ENCODE measurements around the gene AGFG1. TPM values are rescaled to one million over a fixed set of nuclear protein-coding genes. Genes with fewer than 3 reads are reported as not detected.

Gene AGFG1
- total RNA-seq, 4 donors from 2014 or later = 44.6 to 65.3 (median 55.7) TPM

DNA sequence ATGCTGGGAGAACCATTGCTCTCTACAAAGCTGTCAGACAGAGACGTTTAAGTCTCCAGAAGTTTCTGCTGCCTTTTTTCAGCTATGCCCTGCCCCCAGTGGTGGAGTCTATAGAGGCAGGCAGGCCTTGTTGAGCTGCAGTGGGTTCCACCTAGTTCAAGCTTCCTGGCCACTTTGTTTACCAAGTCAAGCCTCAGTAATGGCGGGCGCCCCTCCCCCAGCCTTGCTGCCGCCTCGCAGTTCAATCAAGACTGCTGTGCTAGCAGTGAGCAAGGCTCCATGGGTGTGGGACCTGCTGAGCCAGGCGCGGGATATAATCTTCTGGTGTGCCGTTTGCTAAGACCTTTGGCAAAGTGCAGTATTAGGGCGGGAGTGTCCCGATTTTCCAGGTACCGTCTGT lies 74.0 kb downstream of the AGFG1 start:
- DNase-seq (ENCODE audit: low spot score in 2 of 2) = no peak
- TF ChIP-seq, protein P1, sequence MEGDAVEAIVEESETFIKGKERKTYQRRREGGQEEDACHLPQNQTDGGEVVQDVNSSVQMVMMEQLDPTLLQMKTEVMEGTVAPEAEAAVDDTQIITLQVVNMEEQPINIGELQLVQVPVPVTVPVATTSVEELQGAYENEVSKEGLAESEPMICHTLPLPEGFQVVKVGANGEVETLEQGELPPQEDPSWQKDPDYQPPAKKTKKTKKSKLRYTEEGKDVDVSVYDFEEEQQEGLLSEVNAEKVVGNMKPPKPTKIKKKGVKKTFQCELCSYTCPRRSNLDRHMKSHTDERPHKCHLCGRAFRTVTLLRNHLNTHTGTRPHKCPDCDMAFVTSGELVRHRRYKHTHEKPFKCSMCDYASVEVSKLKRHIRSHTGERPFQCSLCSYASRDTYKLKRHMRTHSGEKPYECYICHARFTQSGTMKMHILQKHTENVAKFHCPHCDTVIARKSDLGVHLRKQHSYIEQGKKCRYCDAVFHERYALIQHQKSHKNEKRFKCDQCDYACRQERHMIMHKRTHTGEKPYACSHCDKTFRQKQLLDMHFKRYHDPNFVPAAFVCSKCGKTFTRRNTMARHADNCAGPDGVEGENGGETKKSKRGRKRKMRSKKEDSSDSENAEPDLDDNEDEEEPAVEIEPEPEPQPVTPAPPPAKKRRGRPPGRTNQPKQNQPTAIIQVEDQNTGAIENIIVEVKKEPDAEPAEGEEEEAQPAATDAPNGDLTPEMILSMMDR (IDR thresholded peaks at IDR 0.05) = no peak
- no peak for TF ChIP-seq POLR2A (IDR thresholded peaks at IDR 0.05)
- no peak overlapping the region for H3K4me3 ChIP-seq (ENCODE audit: low read depth, poor library complexity, severe bottlenecking)
- WGBS, 2 donors = 91 to 92% methylated on average over 11 of the region's 11 CpGs
- intact Hi-C loops (cut with DNase I; ENCODE audit: low total_unique reads) = no loop called here

DNA sequence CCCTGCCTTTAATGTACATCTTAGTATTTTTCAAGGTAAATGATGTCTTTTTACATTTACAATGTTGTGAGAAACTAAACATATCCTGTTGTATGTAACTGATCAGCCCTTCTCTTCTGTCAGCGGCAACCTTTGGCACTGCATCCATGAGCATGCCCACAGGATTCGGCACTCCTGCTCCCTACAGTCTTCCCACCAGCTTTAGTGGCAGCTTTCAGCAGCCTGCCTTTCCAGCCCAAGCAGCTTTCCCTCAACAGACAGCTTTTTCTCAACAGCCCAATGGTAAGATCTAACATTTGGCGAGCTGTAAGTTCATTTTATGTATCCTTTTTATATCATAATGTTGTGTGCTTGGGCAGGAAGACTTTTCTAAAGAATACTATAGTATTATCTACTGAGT lies 79.9 kb downstream of the AGFG1 start:
- intact Hi-C loops (cut with DNase I; ENCODE audit: low total_unique reads) = no loop called here
- DNase-seq (ENCODE audit: low spot score in 2 of 2) = no peak
- 91 to 97% methylated on average over 3 of the region's 3 CpGs for WGBS, 2 donors
- TF ChIP-seq, protein P1 (IDR thresholded peaks at IDR 0.05) = no peak
- TF ChIP-seq POLR2A (IDR thresholded peaks at IDR 0.05) = no peak
- no peak overlapping the region for H3K4me3 ChIP-seq (ENCODE audit: low read depth, poor library complexity, severe bottlenecking)

DNA sequence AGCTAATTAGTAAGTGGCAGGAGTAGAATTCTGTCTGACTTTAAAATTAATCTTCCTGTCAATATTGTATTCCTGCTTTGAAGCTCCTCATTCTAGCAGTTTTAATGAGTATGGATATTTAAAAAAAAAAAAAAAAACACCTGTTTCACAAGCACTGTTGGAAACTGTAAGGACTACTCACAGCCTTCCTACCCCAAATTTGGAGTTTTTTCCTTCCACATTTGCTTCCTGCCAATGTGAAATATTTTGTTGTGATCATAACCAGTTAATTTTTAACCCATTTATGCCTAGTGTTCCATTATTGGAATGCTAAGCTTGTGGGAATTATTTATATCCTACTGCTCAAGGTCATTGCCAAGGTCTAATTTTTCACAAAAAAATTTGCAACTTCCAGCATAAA lies 90.6 kb downstream of the AGFG1 start:
- H3K4me3 ChIP-seq (ENCODE audit: low read depth, poor library complexity, severe bottlenecking) = no peak overlapping the region
- intact Hi-C loops (cut with DNase I; ENCODE audit: low total_unique reads) = no loop called here
- no peak for DNase-seq (ENCODE audit: low spot score in 2 of 2)
- TF ChIP-seq, protein P1 (IDR thresholded peaks at IDR 0.05) = no peak
- TF ChIP-seq POLR2A (IDR thresholded peaks at IDR 0.05) = no peak

DNA sequence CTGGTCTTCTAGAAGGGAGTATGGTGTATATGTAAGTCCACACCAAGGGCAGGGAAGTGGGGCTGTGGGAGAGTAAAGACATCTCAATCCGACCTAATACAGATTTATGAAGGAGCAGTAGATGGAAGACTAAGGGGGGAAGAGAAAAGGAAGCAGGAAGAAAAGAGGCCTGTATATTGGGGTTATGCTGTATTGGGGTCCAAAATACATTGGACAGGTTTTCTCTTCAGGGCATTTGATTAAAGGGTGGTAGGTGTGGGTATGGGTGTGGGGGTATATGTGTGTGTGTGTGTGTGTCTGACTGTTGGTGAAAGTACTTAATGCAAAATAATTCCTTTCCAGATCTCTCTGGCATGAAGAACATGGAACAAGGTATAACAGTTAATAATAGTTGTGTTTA lies 93.1 kb downstream of the AGFG1 start:
- intact Hi-C loops (cut with DNase I; ENCODE audit: low total_unique reads) = no loop called here

DNA sequence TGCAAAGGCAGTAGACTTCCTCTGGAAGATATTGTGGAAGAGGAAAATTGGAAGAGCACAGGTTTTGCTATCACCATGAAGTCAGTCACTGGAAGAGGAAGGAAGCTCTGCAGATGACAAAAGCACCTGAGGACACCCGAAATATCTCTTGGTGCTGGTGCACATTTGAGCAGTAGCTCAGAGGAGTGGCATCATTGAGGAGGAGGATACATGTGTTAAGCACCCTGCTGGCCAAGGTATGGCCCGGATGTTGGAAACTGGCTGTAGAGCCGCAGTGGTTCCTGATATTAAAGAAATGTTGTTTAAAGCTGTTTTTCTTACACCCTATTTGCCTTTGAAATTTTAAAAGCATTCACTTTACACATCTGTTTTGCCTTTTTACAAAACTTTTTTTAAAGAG lies 94.1 kb downstream of the AGFG1 start:
- WGBS, 2 donors = 60% methylated on average over 3 of the region's 3 CpGs
- no peak for DNase-seq (ENCODE audit: low spot score in 2 of 2)
- H3K4me3 ChIP-seq (ENCODE audit: low read depth, poor library complexity, severe bottlenecking) = no peak overlapping the region
- intact Hi-C loops (cut with DNase I; ENCODE audit: low total_unique reads) = no loop called here
- TF ChIP-seq POLR2A (IDR thresholded peaks at IDR 0.05) = no peak
- TF ChIP-seq, protein P1 (IDR thresholded peaks at IDR 0.05) = no peak

More for the DNA sequence above, 93.1 kb downstream of the AGFG1 start:
- DNase-seq (ENCODE audit: low spot score in 2 of 2) = no peak
- TF ChIP-seq, protein P1 (IDR thresholded peaks at IDR 0.05) = no peak
- no peak for TF ChIP-seq POLR2A (IDR thresholded peaks at IDR 0.05)
- WGBS, 2 donors = 93 to 95% methylated on average over 1 of the region's 1 CpG
- no peak overlapping the region for H3K4me3 ChIP-seq (ENCODE audit: low read depth, poor library complexity, severe bottlenecking)

DNA sequence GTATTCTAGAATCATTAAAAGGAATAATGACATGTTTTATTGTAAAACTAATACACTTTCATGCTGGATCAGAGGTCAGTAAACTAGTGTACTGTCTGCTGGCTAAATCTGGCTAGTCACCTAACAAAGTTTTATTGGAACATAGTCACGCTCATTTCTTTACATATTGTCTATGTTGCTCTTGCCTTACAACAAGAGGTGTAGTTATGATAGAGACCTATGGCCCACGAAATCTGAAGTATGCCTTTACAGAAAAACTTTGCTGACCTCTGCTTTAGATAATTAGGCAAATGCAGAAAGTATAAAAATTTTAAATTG lies 96.9 kb downstream of the AGFG1 start:
- intact Hi-C loops (cut with DNase I; ENCODE audit: low total_unique reads) = no loop called here
- WGBS, 2 donors = 87 to 89% methylated on average over 2 of the region's 2 CpGs
- TF ChIP-seq, protein P1 (IDR thresholded peaks at IDR 0.05) = no peak
- TF ChIP-seq POLR2A (IDR thresholded peaks at IDR 0.05) = no peak
- H3K4me3 ChIP-seq (ENCODE audit: low read depth, poor library complexity, severe bottlenecking) = no peak overlapping the region
- no peak for DNase-seq (ENCODE audit: low spot score in 2 of 2)
